Fibroblast of the aortic adventitia (primary cell): Measurements from ENCODE around the gene MTMR1. TPM values are rescaled to one million over a fixed set of nuclear protein-coding genes. Genes with fewer than 3 reads are reported as not detected.

ENCODE experiments used
- DNase-seq: peaks from one replicate; pipeline ENCODE4 v3.0.0-alpha.2; 2010; ENCODE audit warnings: low read depth
- H3K4me3 ChIP-seq: 2 replicates; pipeline ENCODE4 v1.5.1; 2011; ENCODE audit warnings: low read depth, mild to moderate bottlenecking, control low read depth, low read length, moderate library complexity
- CTCF ChIP-seq: IDR thresholded peaks from 2 replicates; pipeline ENCODE4 v1.5.1; 2011; ENCODE audit warnings: mild to moderate bottlenecking, low read length, control low read depth, inconsistent platforms; ENCODE audit not compliant: insufficient read depth
- total RNA-seq: library from RNA; depleted of rRNA; stranded (reverse); fragments of >200 nt; gene quantifications from 2 replicates; pipeline ENCODE4 v1.2.3, GENCODE V29; 2012; ENCODE audit warnings: low replicate concordance

Gene MTMR1
- total RNA-seq, 1 donor, result 21.6 TPM

- TF ChIP-seq CTCF, result no peak
- H3K4me3 ChIP-seq, result no peak overlapping the region
- DNase-seq, result no peak
Measured at GRCh38 chrX:150765782-150766350, 72.7 kb downstream of the MTMR1 start.

- no peak overlapping the region for H3K4me3 ChIP-seq
- no peak for TF ChIP-seq CTCF
- no peak for DNase-seq
Measured at GRCh38 chrX:150766351-150767044, 73.3 kb downstream of the MTMR1 start.

- no peak for TF ChIP-seq CTCF
- no peak overlapping the region for H3K4me3 ChIP-seq
- DNase-seq, result peak; percentile 56
Measured at GRCh38 chrX:150767045-150767395, 73.8 kb downstream of the MTMR1 start.

GRCh38 chrX:150767475-150768131 lies 74.4 kb downstream of the MTMR1 start:
- peak; percentile 60 for DNase-seq
- no peak for TF ChIP-seq CTCF

GRCh38 chrX:150768132-150768485 lies 74.9 kb downstream of the MTMR1 start:
- peak; percentile 3 for DNase-seq
- no peak overlapping the region for H3K4me3 ChIP-seq
- TF ChIP-seq CTCF, result no peak

More at GRCh38 chrX:150767475-150768131, 74.4 kb downstream of the MTMR1 start:
- H3K4me3 ChIP-seq, result no peak overlapping the region

GRCh38 chrX:150768580-150769190 lies 75.5 kb downstream of the MTMR1 start:
- TF ChIP-seq CTCF, result no peak
- H3K4me3 ChIP-seq, result no peak overlapping the region
- DNase-seq, result no peak
